ENCODE results near the gene PDIA2.

- TF ChIP-seq EZH2 (IDR thresholded peaks at IDR 0.05; ENCODE audit: insufficient read depth, poor library complexity, severe bottlenecking): no peak
- TF ChIP-seq EZH2phosphoT487 (IDR thresholded peaks at IDR 0.05; ENCODE audit: insufficient read depth, low read depth): no peak
These were observed 26.5 kb downstream of the PDIA2 start for GRCh38 chr16:309476-309875.

Data from GM23248 (cell line).